Activated CD8-positive, alpha-beta memory T cell treated with anti-CD3 and anti-CD28 coated beads for 24 hours (primary cell): ENCODE measurements around the gene ZNF483.
"Not testable (repeated sequence)": the region's sequence is repeated elsewhere in the genome, so short reads cannot be mapped to it uniquely, and the experiment has no call there.

ENCODE experiments used
- DNase-seq: peaks from one replicate; pipeline ENCODE4 v3.0.0-alpha.2; 2020

ZNF483 gene

DNA sequence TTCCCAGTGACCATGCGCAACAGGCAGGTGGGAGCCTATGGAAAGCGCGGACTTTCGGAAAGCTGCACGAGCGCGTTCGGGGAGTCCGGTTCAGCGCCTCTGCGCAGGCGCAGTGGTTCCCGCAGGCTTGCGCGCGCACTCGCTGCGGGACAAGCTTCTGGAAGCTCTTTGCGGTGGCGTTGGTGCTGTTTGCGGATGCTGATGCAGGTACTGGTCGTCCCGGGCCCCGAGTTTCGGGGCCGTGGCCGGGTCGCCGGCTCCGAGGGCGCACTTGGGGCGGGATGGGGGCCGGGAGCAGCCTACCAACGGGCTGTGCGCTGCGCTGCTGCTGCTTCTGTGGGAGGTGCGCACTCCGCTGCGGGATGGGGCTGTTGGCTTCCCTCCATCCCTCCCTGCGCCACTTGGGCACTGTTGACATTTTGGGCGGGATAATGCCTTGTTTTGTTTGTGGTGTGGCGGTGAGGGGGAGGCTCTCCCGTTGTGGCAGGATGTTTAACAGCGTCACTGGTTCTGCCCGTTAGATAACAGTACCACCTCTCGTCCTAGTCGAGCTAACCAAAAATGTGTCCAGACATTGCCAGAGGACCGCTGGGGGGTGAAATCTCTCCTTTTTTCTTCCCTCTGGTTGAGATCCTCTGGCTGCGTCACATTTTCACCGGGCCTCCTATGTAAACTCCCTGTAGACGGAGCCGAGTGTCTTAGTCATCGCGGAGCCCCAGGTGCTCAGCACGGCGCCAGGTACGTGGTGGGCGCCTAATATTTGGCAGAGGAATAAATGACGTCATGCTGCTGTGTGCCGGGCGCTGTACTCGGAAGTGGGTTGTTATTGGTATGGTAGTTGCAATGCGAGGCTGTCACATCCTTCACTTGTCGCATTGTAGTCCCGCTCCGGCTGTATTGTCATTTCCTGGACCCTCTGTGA is at the start of gene ZNF483:
TSS of gene ZNF483 (plus strand) at position 124 of the 922 bp plus-strand sequence. CDS start 2,217 bp downstream, outside the sequence.
- DNase-seq: peak; percentile 87

DNA sequence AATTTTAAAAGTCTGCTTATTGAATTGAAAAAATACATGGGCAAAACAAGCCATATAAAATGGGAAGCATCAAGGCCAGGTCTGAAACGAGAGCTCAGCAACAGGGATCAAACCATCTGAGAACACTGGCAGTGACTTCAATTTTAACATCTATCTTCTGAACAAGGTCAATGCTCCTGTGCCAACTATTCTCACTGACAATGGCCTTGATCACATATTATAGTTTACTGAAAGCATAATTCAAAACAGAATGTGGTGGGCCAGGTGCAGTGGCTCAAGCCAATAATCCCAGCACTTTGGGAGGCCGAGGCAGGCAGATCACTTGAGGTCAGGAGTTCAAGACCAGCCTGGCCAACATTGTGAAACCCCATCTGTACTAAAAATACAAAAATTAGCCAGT is 49.8 kb upstream of the ZNF483 start:
- DNase-seq: no peak

DNA sequence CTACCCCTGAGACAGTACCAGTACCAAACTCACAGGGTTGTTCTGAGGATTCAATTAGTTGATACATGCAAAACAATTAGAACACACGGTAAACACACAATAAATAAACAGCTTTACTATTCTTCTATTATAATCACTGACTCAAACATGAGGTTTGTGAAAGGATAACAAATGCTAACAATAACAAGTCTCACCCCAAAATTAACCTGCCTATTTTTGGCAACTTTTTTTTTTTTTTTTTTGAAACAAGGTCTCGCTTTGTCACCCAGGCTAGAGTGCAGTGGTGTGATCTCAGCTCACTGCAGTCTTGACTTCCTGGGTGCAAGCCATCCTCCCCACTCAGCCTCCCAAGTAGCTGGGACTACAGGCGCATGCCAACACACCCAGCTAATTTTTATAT is 47.3 kb upstream of the ZNF483 start:
- no peak for DNase-seq

DNA sequence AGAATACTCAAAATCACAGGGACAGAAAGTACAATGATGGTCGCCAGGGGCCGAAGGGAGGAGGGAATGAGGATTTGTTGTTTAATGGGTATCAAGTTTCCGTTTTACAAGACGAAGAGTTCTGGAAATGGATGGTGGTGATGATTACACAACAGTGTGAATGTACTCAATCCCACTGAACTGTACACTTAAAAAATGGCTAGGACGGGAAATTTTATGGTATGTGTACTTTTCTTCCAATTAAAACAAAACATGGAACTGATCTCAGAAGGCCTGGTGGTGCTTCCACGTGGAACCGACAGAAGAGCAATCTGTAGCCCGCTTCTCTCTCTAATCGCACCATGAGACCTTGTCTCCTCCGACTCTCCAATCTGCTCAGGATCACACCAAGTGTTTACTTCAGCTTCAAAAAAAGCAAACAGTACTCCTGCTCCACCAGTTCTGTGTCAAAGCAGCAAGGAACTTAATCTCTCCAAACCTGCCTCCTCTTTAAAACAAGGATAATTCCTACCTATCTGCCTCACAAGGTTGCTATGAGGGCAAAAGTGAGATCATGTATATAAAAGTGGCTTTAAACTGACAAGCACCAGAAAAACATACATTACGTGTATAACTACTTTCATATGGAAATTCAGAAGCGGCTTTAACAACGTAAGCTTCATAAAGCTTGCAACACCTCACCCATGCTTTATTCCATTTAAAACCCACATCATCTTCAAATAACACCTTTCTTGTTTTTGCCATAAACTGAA is 42.9 kb upstream of the ZNF483 start:
- DNase-seq: no peak

DNA sequence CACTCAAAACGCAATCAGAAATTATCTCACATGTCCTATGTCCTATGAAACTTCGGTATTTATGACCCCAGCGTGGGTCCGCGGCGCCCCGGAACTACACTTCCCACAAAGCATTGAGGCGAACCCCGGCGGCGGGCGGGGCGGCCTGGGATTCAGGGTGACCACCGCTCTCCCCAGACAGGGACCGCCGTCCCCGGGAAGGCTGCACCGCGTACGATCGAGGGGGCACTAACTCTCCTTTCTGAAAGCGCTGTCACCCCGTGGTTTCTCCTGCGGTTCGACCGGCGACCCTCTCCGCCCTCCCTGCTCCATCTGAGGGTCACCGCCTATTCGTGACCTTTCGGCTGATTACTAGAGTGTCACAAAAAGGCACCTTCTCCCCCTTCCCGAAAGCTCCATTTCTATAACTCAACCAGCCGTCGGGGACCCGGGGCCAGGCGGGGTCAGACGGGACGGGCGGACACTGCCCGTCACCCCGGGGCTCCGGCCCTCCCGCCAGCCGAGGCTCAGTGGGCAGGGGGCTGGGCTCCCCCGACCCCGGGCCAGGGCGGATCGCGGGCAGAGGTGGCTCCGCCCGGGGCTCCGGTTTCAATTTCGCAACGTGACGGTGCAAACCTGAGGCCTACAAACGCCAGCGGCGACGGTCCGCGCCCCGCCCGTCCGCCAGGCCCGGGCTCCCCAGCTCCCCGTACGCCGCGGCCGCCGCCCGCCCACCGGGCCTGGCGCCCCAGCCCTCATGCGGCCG is 42.1 kb upstream of the ZNF483 start:
- DNase-seq: peak; percentile 84

- no peak for DNase-seq
Observed at GRCh38 chr9:111483439-111483857, 41.5 kb upstream of the ZNF483 start.

DNA sequence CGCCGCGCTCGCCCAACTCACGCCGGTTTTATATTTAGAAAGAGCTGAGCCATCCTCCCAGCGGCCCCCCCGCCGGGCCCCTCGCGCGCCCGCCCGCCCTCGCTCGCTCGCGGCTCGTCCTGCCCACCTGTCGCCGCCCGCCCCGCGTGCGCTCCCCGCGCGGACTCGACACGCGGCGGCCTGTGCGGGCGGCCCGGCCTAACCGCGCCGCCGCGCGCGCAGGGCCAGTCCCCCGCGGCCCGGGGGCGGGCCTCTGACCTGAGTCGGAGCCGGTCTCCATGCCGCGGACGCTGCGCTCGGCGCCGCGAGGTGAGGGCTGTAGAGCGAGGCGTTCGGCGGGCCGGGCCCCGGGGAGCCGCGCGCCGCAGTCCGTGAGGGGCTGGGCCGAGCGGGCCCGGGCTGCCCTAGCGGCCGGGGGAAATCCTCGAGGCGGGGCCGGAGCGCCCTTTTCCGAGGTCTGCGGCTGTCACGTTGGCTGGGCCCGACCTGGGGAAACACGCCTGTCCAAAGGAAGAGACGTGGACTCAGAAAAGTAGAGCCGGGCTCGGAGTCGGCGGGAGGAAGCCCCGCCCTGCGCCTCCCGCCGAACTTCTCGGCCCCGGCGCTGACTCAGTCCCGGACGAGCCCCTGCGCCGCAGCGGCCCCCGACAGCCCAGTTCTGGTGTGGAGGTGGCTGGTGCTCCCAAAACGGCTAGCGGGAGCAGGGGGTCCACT is 41.0 kb upstream of the ZNF483 start, which contains the start of gene ECPAS:
TSS of gene ECPAS (minus strand) at position 526 of the 714 bp plus-strand sequence. CDS start 11,465 bp downstream, outside the sequence.
- DNase-seq: peak; percentile 89

- DNase-seq: no peak
Observed at GRCh38 chr9:111484572-111484894, 40.4 kb upstream of the ZNF483 start.

DNA sequence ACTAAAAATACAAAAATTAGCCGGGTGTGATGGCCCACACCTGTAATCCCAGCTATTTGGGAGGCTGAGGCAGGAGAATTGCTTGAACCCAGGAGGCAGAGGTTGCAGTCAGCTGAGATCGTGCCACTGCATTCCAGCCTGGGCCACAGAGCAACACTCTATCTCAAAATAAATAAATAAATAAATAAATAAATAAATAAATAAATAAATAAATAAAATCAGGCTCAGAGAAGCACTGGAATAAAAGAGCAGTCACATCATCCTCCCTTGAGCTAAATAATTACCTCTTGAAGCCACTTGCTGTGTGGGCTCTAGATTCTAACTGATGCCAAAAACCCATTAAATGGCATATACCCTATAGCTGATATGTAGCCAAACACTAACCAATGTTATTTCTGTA is 27.8 kb upstream of the ZNF483 start:
- DNase-seq: not testable (repeated sequence)

DNA sequence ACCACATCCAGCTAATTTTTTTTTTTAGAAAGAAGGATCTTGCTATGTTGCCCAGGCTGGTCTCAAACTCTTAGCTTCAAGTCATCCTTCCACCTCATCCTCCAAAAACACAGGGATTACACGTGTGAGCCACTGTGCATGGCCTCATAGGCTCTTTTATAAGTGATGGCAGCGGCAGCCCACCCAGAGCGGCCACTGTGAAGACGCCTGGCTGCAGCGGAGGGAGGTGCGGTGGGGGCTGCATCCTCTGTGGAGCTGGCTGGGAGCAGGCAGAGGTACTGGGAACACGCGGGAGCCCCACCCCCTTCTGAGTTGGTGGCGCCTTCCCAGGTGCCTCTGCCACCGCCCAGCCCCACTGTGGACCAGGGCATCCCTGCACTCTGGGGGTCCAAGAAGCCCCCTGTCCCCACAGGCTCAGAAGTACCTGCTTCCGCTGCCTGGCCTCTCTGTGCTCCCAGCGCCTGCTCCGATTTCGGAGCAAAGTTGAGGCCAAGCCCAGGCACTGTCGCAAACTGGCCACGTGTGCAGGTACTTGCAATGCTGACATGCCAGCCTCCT is 23.9 kb upstream of the ZNF483 start:
- DNase-seq: no peak

GRCh38 chr9:111501648-111502047 is 23.3 kb upstream of the ZNF483 start:
- DNase-seq: no peak

- no peak for DNase-seq
Observed at GRCh38 chr9:111502506-111502905, 22.5 kb upstream of the ZNF483 start.

- DNase-seq: not testable (repeated sequence)
Observed at GRCh38 chr9:111511581-111511980, 13.4 kb upstream of the ZNF483 start.

- no peak for DNase-seq
Observed at GRCh38 chr9:111514967-111515366, 10.0 kb upstream of the ZNF483 start.

DNA sequence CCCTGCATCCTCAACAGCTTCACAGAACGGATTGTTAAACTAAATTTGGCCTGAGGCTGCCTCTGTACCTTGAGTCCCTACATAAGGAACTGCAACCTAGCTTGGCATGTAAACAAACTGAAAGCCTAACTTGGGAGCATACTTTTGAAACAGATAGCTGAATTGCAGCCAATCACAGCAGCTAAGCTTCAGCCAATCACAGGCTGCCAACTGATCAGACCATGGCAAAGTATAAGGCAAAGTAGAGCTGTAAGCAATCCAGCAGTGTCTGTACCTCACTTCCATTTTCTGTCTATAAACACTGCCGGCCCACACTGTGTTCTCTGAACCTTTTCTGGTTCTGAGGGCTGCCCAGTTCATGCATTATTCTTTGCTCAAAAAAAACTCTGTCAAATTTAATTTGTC is 8.9 kb upstream of the ZNF483 start:
- no peak for DNase-seq

DNA sequence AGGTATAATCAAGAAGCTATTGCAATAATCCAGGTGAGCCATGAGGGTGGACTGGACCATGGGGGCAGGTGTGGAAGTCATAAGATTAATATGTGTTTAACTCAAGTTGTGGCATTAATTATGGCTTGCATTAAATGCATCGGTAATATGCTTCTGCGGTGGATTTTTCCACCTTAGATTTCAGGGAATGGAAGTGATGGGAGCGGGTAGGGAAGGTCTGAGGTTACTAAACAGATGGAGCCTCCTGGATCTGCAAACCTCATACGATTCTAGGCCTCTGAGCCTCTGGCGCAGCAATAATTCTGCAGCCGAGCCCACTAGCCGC is 286 bp upstream of the ZNF483 start:
- no peak for DNase-seq

- no peak for DNase-seq
Observed at GRCh38 chr9:111527347-111527746, 2.4 kb downstream of the ZNF483 start.

DNA sequence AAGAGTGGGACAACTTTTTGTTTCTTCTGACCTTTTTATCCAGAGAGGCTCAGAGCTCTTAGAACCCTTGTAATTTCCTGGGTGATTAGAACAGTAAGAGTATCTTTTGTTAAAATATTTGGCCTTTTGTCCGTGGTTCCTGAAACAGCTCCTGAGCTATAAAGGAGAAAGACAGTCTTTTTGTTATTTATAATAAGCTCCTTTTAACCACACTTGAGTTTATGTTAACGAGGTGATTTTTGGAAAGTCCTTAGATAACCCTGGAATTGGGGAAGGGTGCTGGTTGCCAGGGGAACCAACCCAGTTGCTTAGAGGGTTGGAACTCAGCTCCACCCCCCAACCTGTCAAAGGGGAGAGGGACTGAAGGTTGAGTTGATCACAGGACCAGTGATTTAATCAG is 4.8 kb downstream of the ZNF483 start:
- no peak for DNase-seq

- no peak for DNase-seq
Observed at GRCh38 chr9:111531716-111532115, 6.7 kb downstream of the ZNF483 start.

GRCh38 chr9:111533099-111533790 is 8.3 kb downstream of the ZNF483 start:
- no peak for DNase-seq

GRCh38 chr9:111542497-111543254 is 17.7 kb downstream of the ZNF483 start:
- DNase-seq: no peak
